ENCODE results near the gene GPR35. TPM values are rescaled to one million over a fixed set of nuclear protein-coding genes. Genes with fewer than 3 reads are reported as not detected.

GPR35 gene
- total RNA-seq, 2 donors from 2014 or later: 3.4 to 5.8 TPM

GRCh38 chr2:240620859-240621258 lies 4.4 kb upstream of the GPR35 start:
- ATAC-seq (ENCODE audit: insufficient number of reproducible peaks, low FRiP score, low read depth): no peak
- Histone ChIP-seq H3K4me3 (no peak overlapping the region), H3K27ac (no peak overlapping the region), H3K27me3 (replicated peaks; ENCODE audit: insufficient read depth) (no peaks in the 10 kb centered on the region), H3K9me3 (no peaks in the 10 kb centered on the region), H3K4me1 (ENCODE audit: control insufficient read depth in 1 of 2, low read depth in 2 of 2) (no peaks in the 10 kb centered on the region), H3K36me3 (no peaks in the 10 kb centered on the region)
- DNase-seq (ENCODE audit: low spot score): no peak
- no peak for TF ChIP-seq CTCF (IDR thresholded peaks at IDR 0.05)

GRCh38 chr2:240622060-240622411 lies 3.2 kb upstream of the GPR35 start:
- Histone ChIP-seq H3K4me3 (no peak overlapping the region), H3K27me3 (replicated peaks; ENCODE audit: insufficient read depth) (no peaks in the 10 kb centered on the region), H3K27ac (no peak overlapping the region), H3K36me3 (no peaks in the 10 kb centered on the region), H3K9me3 (no peaks in the 10 kb centered on the region), H3K4me1 (ENCODE audit: control insufficient read depth in 1 of 2, low read depth in 2 of 2) (no peaks in the 10 kb centered on the region)
- no peak for DNase-seq (ENCODE audit: low spot score)
- no peak for TF ChIP-seq CTCF (IDR thresholded peaks at IDR 0.05)
- ATAC-seq (ENCODE audit: insufficient number of reproducible peaks, low FRiP score, low read depth): no peak

DNA sequence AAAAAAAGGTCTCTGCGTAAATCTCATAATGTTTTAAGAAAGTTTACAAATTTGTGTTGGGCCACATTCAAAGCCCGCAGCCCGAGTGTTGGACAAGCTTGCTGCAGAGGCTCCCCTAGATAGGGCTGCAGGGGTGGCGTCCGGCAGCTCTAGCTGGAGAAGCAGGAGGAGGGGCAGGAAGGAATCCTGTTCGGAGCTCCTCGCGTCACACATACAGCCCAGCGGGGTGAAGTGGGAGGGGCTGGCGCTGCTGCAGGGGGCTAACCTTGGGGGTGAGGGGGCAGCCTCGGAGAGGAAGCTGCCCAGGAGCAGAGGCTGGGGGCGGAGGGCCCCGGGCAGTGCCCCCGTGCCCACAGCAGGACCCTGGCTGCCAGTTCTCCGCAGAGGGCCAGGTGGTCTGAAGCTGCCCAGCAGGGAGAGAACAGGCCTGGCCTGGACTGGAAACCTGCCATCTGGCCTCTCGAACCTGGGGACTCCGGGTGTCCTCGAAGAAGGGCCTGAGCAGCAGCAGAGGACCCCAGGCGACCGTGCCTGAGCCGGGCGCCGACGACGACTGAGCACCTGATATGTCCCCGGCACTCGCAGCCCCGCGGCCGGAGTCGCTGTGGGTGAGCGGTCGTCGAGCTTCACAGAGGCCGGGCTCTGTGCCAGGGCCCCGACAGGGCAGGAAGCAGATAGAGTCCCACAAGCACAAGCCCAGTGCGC lies 2.6 kb upstream of the GPR35 start:
- Histone ChIP-seq H3K36me3 (no peaks in the 10 kb centered on the region), H3K4me3 (no peak overlapping the region), H3K4me1 (ENCODE audit: control insufficient read depth in 1 of 2, low read depth in 2 of 2) (no peaks in the 10 kb centered on the region), H3K27me3 (replicated peaks; ENCODE audit: insufficient read depth) (no peaks in the 10 kb centered on the region), H3K9me3 (no peaks in the 10 kb centered on the region), H3K27ac (no peak overlapping the region)
- DNase-seq (ENCODE audit: low spot score) (no peak), ATAC-seq (ENCODE audit: insufficient number of reproducible peaks, low FRiP score, low read depth) (no peak)
- TF ChIP-seq CTCF (IDR thresholded peaks at IDR 0.05): no peak

- Histone ChIP-seq H3K4me1 (ENCODE audit: control insufficient read depth in 1 of 2, low read depth in 2 of 2) (no peaks in the 10 kb centered on the region), H3K27ac (no peak overlapping the region), H3K27me3 (replicated peaks; ENCODE audit: insufficient read depth) (no peaks in the 10 kb centered on the region), H3K9me3 (no peaks in the 10 kb centered on the region), H3K4me3 (no peak overlapping the region), H3K36me3 (no peaks in the 10 kb centered on the region)
- DNase-seq (ENCODE audit: low spot score) (no peak), ATAC-seq (ENCODE audit: insufficient number of reproducible peaks, low FRiP score, low read depth) (no peak)
- TF ChIP-seq CTCF (IDR thresholded peaks at IDR 0.05): no peak
Measured at GRCh38 chr2:240623531-240624010, 1.7 kb upstream of the GPR35 start.

DNA sequence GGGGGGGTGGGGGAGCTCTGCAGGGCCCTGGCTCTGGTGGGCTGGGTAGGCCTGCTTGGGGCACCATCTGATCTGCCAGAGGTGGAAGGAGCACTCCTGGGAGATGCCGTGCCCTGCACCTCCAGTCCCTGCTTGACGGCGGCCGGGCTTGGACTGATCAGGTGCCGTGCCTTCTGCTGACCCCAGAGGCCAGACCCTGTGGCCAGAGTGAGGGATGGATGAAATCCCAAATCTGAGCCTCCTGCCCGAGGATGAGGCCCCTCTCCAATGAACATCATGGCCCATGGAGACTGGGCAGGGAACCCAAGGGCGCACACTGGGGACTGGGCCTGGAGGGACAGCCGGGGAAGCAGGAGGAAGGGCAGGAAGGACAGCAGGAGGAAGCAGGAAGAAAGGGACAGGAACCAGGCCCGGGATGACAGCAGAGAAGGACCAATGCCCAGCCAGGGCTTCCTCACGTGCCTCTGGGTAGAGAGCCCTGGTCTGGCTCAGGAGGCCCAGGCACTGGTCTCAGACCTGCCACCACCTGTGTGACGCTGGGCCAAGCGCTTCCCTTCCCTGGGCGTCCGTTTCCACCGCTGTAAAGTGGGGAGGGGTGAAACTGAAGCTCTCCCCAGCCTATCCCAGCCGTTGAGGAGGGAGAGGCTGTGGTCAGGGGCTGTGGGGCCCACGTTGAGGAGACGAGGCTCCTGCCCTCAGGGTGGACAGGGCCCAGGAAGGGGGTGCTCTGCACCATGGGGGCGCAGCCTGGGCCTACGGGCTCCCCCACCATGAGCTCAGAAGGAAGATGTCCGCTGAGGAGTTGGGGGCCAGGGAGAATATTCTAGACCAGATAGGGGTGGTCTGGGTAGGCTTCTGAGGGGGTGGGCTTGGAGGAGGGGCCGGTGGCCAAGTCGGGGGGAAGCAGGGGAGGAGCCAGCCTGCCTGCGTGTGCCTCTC lies 1.0 kb upstream of the GPR35 start:
- TF ChIP-seq CTCF (IDR thresholded peaks at IDR 0.05): no peak
- no peak for ATAC-seq (ENCODE audit: insufficient number of reproducible peaks, low FRiP score, low read depth)

More for the DNA sequence above, 1.0 kb upstream of the GPR35 start:
- Histone ChIP-seq H3K4me3 (no peak overlapping the region), H3K4me1 (ENCODE audit: control insufficient read depth in 1 of 2, low read depth in 2 of 2) (no peaks in the 10 kb centered on the region), H3K36me3 (no peaks in the 10 kb centered on the region), H3K27ac (no peak overlapping the region), H3K9me3 (no peaks in the 10 kb centered on the region), H3K27me3 (replicated peaks; ENCODE audit: insufficient read depth) (no peaks in the 10 kb centered on the region)
- DNase-seq (ENCODE audit: low spot score): no peak
